Posterior cingulate gyrus (tissue), 11 donors: Measurements from ENCODE around the gene POLR1A.
A peak's percentile ranks its signal among the peaks of the same experiment; 100 is the strongest.

Experiments used
- DNase-seq, 10 donors: peaks; one replicate each; pipeline versions ENCODE4 v3.0.0 to v3.0.0-alpha.2; 2020 to 2021; ENCODE audit warnings: mixed read lengths in 3 of 10
- intact Hi-C: fragments of 100-400 bp; cut with DNase I; formaldehyde crosslinking; loops from one replicate; pipeline ENCODE4 v1.15.1; 2023

The POLR1A gene

GRCh38 chr2:86027196-86027921 is 78.3 kb downstream of the POLR1A start:
- peak in 1 of 10 donors; percentile 67 for DNase-seq
- intact Hi-C loops, result no loop called here

GRCh38 chr2:86026744-86027065 is 79.0 kb downstream of the POLR1A start:
- intact Hi-C loops, result no loop called here

GRCh38 chr2:86025976-86026743 is 79.5 kb downstream of the POLR1A start:
- intact Hi-C loops, result no loop called here
- peak in 1 of 10 donors; percentile 61 for DNase-seq

More at GRCh38 chr2:86026744-86027065, 79.0 kb downstream of the POLR1A start:
- DNase-seq, result no peak

GRCh38 chr2:86025229-86025820 is 80.4 kb downstream of the POLR1A start:
- DNase-seq, result peak in 2 of 10 donors; percentile 40 to 43
- intact Hi-C loops, result no loop called here

- no peak for DNase-seq
- intact Hi-C loops, result loop anchor here (5.0 kb wide), 1 partner anchor 131 kb away; no protein-coding TSS in a partner anchor
Observed at GRCh38 chr2:86023366-86023712, 82.3 kb downstream of the POLR1A start.

- intact Hi-C loops, result loop anchor here (5.0 kb wide), 1 partner anchor 131 kb away; no protein-coding TSS in a partner anchor
- DNase-seq, result peak in 2 of 10 donors; percentile 27 to 29
Observed at GRCh38 chr2:86022661-86023365, 82.9 kb downstream of the POLR1A start.

GRCh38 chr2:86021396-86022378 is 84.0 kb downstream of the POLR1A start:
- intact Hi-C loops, result loop anchor here (5.0 kb wide), 1 partner anchor 129 kb away; no protein-coding TSS in a partner anchor
- peak in 3 of 10 donors; percentile 40 to 87 (median 60) for DNase-seq

- intact Hi-C loops, result loop anchor here (5.0 kb wide), 1 partner anchor 129 kb away; no protein-coding TSS in a partner anchor
- DNase-seq, result peak; percentile 57 to 95 (median 70)
Observed at GRCh38 chr2:86020984-86021383, 84.7 kb downstream of the POLR1A start.

- intact Hi-C loops, result no loop called here
Observed at GRCh38 chr2:86019121-86019520, 86.6 kb downstream of the POLR1A start.

GRCh38 chr2:86017901-86018896 is 87.5 kb downstream of the POLR1A start:
- intact Hi-C loops, result no loop called here
- peak in 3 of 10 donors; percentile 21 to 88 (median 81) for DNase-seq

More at GRCh38 chr2:86019121-86019520, 86.6 kb downstream of the POLR1A start:
- DNase-seq, result peak in 1 of 10 donors; percentile 51

GRCh38 chr2:86016581-86016980 is 89.1 kb downstream of the POLR1A start:
- DNase-seq, result peak in 1 of 10 donors; percentile 78
- intact Hi-C loops, result no loop called here

- intact Hi-C loops, result no loop called here
Observed at GRCh38 chr2:86015699-86016098, 90.0 kb downstream of the POLR1A start.

GRCh38 chr2:86015006-86015405 is 90.7 kb downstream of the POLR1A start:
- peak in 1 of 10 donors; percentile 27 for DNase-seq
- intact Hi-C loops, result no loop called here

More at GRCh38 chr2:86015699-86016098, 90.0 kb downstream of the POLR1A start:
- no peak for DNase-seq

- no peak for DNase-seq
- intact Hi-C loops, result no loop called here
Observed at GRCh38 chr2:86014493-86014892, 91.2 kb downstream of the POLR1A start.

GRCh38 chr2:86012007-86012712 is 93.5 kb downstream of the POLR1A start:
- peak in 2 of 10 donors; percentile 45 to 46 for DNase-seq
- intact Hi-C loops, result no loop called here

GRCh38 chr2:86011449-86011941 is 94.2 kb downstream of the POLR1A start:
- peak in 2 of 10 donors; percentile 36 to 47 for DNase-seq
- intact Hi-C loops, result no loop called here

- no peak for DNase-seq
- intact Hi-C loops, result no loop called here
Observed at GRCh38 chr2:86010083-86010482, 95.6 kb downstream of the POLR1A start.
